ENCODE measurements around the gene ZNF584. TPM values are rescaled to one million over a fixed set of nuclear protein-coding genes. Genes with fewer than 3 reads are reported as not detected.
A peak's percentile ranks its signal among the peaks of the same experiment; 100 is the strongest.

ZNF584 gene
- total and polyA plus RNA-seq, 10 of the 15 experiments (the other 5 are each of a cell fraction or from before 2014, with no cell fraction given) = 2.0 to 10.7 (median 6.3) TPM

- no peak for TF ChIP-seq ZNF592 (IDR thresholded peaks at IDR 0.05)
- TF ChIP-seq TAF1 (IDR thresholded peaks at IDR 0.05; ENCODE audit: borderline replicate concordance, low read depth, low read length) = peak; percentile 77; the same call in 1 of the 2 replicates
- no peak for TF ChIP-seq ZNF217 (IDR thresholded peaks at IDR 0.05)
- 0 out of 2 replicates have a peak, but pooled peaks have one; percentile 30 for TF ChIP-seq PRDM15 (CRISPR knock-in tag; IDR thresholded peaks at IDR 0.05)
- no peak for TF ChIP-seq FOS (IDR thresholded peaks at IDR 0.05; ENCODE audit: borderline replicate concordance, extremely low read depth, insufficient read length)
- no peak for TF ChIP-seq CEBPB (IDR thresholded peaks at IDR 0.05; ENCODE audit: borderline replicate concordance in 1 of 2, low read depth in 2 of 2, low read length in 2 of 2)
- peak; percentile 52; the same call in 1 of the 2 replicates for TF ChIP-seq BACH1 (IDR thresholded peaks at IDR 0.05; ENCODE audit: borderline replicate concordance)
- no peak for TF ChIP-seq CBX5 (IDR thresholded peaks at IDR 0.05; ENCODE audit: low read depth)
- TF ChIP-seq TCF12 (IDR thresholded peaks at IDR 0.05; ENCODE audit: low read depth, low read length) = peak; percentile 9
- TF ChIP-seq ZZZ3 (IDR thresholded peaks at IDR 0.05; ENCODE audit: control insufficient read depth, insufficient read length, low read depth) = no peak
- TF ChIP-seq LARP7 (IDR thresholded peaks at IDR 0.05) = peak; percentile 96
- TF ChIP-seq TCF3 (IDR thresholded peaks at IDR 0.05; ENCODE audit: borderline replicate concordance, insufficient read depth, low read depth, low read length) = 0 out of 2 replicates have a peak, but pooled peaks have one; percentile 20
- TF ChIP-seq MXI1 (IDR thresholded peaks at IDR 0.05; ENCODE audit: low read depth, low read length) = peak; percentile 99
- peak; percentile 94 for TF ChIP-seq ZBTB40 (IDR thresholded peaks at IDR 0.05; ENCODE audit: borderline replicate concordance)
- no peak for TF ChIP-seq PAX5 (IDR thresholded peaks at IDR 0.05; ENCODE audit: borderline replicate concordance, low read depth, low read length)
- peak; percentile 92 for TF ChIP-seq YY1 (IDR thresholded peaks at IDR 0.05; ENCODE audit: low read depth, low read length)
- TF ChIP-seq SMARCA5 (IDR thresholded peaks at IDR 0.05) = no peak
- no peak for TF ChIP-seq NFIC (IDR thresholded peaks at IDR 0.05; ENCODE audit: low read depth, low read length)
Observed at GRCh38 chr19:58362272-58362994, 46.0 kb upstream of the ZNF584 start, which contains the start of gene ZNF497 (continued).
